ENCODE data around the gene TMEM273.

DNA sequence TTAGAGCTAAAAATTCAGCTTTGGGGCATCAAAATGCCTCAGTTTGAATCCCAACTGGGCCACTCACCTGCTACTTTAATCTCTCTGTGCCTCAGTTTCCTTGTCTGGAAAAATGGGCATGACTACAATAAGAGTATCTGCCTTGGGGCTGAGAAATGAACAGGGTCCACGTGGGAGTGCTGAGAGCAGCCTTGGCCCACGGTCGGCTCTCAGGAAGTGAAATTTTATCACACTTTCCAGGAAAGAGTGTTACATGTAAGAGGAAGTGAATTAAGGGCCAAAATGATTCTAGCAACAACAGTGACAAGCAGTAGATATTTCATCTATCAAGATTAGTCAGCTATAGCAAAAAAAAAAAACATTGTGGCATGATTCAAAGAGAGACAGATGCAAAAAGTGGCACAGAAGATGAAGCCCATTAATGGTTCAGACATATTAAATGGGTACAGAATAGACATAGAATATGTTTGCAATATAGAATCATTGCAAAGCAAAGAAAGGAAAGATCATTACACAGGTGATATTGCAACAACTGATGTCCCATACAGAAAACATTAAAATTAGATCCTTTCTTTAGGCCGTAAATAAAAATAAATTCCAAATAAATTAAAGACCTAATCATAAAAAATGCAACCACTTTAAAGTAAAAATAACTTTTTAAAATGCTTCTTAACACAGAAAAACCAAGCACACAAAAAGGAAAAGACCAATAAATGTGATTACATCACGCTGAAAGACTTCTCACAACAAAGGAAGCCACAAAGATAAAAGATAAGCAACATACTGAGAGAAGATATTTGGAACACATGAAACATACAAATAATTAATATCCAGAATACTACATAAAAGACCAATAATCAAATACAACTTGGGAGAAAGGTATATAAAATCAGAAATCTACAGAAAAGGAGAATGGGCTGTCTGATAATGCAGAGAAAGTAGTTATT, 4.3 kb downstream of the TMEM273 start:
- TF ChIP-seq, protein P1, sequence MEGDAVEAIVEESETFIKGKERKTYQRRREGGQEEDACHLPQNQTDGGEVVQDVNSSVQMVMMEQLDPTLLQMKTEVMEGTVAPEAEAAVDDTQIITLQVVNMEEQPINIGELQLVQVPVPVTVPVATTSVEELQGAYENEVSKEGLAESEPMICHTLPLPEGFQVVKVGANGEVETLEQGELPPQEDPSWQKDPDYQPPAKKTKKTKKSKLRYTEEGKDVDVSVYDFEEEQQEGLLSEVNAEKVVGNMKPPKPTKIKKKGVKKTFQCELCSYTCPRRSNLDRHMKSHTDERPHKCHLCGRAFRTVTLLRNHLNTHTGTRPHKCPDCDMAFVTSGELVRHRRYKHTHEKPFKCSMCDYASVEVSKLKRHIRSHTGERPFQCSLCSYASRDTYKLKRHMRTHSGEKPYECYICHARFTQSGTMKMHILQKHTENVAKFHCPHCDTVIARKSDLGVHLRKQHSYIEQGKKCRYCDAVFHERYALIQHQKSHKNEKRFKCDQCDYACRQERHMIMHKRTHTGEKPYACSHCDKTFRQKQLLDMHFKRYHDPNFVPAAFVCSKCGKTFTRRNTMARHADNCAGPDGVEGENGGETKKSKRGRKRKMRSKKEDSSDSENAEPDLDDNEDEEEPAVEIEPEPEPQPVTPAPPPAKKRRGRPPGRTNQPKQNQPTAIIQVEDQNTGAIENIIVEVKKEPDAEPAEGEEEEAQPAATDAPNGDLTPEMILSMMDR (conservative IDR thresholded peaks at IDR 0.05), result no peak
- TF ChIP-seq ZFX (IDR thresholded peaks at IDR 0.05), result no peak

Data from C4-2B (cell line).